KMS-11 (cell line): ENCODE measurements around the gene FASTKD3.
A peak's percentile ranks its signal among the peaks of the same experiment; 100 is the strongest.

Experiments used
- H2AFZ ChIP-seq: fragments of 200-600 bp; sonication (generic); 2 replicates; pipeline ENCODE4 v1.6.1; 2016; ENCODE audit warnings: antibody characterized with exemption, mixed run types, low read depth
- H3K27ac ChIP-seq: fragments of 200-600 bp; sonication (generic); 2 replicates; pipeline ENCODE4 v1.6.1; 2016; ENCODE audit warnings: mild to moderate bottlenecking, mixed run types
- H3K27me3 ChIP-seq: fragments of 200-600 bp; sonication (generic); 2 replicates; pipeline ENCODE4 v1.6.1; 2017; ENCODE audit warnings: mild to moderate bottlenecking, low read depth, mixed run types, moderate library complexity; ENCODE audit not compliant: insufficient read depth
- H3K36me3 ChIP-seq: fragments of 200-600 bp; sonication (generic); 2 replicates; pipeline ENCODE4 v1.6.1; 2017; ENCODE audit warnings: mild to moderate bottlenecking, mixed run types; ENCODE audit not compliant: insufficient read depth
- H3K4me1 ChIP-seq: fragments of 200-600 bp; sonication (generic); 2 replicates; pipeline ENCODE4 v1.6.1; 2016; ENCODE audit warnings: mild to moderate bottlenecking, low read depth, mixed run types; ENCODE audit not compliant: poor library complexity, severe bottlenecking
- H3K4me2 ChIP-seq: fragments of 200-600 bp; sonication (generic); 2 replicates; pipeline ENCODE4 v1.7.0; 2016; ENCODE audit warnings: mild to moderate bottlenecking, mixed run types
- H3K4me3 ChIP-seq: fragments of 200-600 bp; sonication (generic); IDR thresholded peaks from 2 replicates; pipeline ENCODE4 v1.6.1; 2017; ENCODE audit warnings: low read depth, low read length, mixed read lengths; ENCODE audit not compliant: insufficient read depth
- H3K79me2 ChIP-seq: fragments of 200-600 bp; sonication (generic); 2 replicates; pipeline ENCODE4 v1.6.1; 2016; ENCODE audit warnings: low read depth, mixed run types; ENCODE audit not compliant: insufficient read depth
- H3K9ac ChIP-seq: fragments of 200-600 bp; sonication (generic); 2 replicates; pipeline ENCODE4 v1.6.1; 2016; ENCODE audit warnings: mild to moderate bottlenecking, mixed run types
- H4K20me1 ChIP-seq: fragments of 200-600 bp; sonication (generic); 2 replicates; pipeline ENCODE4 v1.6.1; 2016; ENCODE audit warnings: mild to moderate bottlenecking, mixed run types; ENCODE audit not compliant: insufficient read depth
- TF ChIP-seq, protein P1 (sequence below): fragments of 200-600 bp; sonication (generic); conservative IDR thresholded peaks from 2 replicates; pipeline ENCODE4 v1.6.1; 2017; ENCODE audit warnings: low read depth, mild to moderate bottlenecking, antibody characterized with exemption, low read length, moderate library complexity, mixed read lengths

The FASTKD3 gene

DNA sequence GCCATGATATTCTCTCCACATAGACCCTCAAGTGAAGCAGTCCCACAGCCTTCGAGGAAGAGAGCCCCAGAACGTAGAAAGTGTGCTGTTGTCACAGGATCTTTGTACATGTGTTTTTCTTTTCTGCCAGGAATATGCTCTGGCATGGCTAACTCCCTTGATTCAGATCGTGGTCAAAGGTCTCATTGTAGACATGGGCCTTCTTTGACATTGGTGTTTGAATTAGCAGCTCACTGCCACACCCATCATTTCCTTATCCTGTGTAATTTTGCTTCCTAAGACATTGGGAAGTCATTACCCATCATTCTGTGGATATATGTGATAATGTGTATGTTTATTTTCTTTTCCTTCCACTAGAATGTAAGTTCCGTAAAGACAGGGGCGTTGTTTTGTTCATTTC lies 25.6 kb upstream of the FASTKD3 start:
- Histone ChIP-seq H2AFZ (no peak overlapping the region), H3K4me3 (no peak overlapping the region), H3K36me3 (peaks cover 50% of the 10 kb centered on the region; the same call in 1 of the 2 replicates), H3K4me1 (peaks cover 43% of the 10 kb centered on the region), H3K79me2 (peaks cover 13% of the 10 kb centered on the region; the same call in 1 of the 2 replicates), H3K9ac (no peak overlapping the region), H3K4me2 (peak overlapping the region; percentile 35), H3K27ac (peak overlapping the region; percentile 10; the same call in 1 of the 2 replicates), H4K20me1 (peaks cover 14% of the 10 kb centered on the region; the same call in 1 of the 2 replicates), H3K27me3 (no peaks in the 10 kb centered on the region)
- TF ChIP-seq, protein P1, sequence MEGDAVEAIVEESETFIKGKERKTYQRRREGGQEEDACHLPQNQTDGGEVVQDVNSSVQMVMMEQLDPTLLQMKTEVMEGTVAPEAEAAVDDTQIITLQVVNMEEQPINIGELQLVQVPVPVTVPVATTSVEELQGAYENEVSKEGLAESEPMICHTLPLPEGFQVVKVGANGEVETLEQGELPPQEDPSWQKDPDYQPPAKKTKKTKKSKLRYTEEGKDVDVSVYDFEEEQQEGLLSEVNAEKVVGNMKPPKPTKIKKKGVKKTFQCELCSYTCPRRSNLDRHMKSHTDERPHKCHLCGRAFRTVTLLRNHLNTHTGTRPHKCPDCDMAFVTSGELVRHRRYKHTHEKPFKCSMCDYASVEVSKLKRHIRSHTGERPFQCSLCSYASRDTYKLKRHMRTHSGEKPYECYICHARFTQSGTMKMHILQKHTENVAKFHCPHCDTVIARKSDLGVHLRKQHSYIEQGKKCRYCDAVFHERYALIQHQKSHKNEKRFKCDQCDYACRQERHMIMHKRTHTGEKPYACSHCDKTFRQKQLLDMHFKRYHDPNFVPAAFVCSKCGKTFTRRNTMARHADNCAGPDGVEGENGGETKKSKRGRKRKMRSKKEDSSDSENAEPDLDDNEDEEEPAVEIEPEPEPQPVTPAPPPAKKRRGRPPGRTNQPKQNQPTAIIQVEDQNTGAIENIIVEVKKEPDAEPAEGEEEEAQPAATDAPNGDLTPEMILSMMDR: no peak

DNA sequence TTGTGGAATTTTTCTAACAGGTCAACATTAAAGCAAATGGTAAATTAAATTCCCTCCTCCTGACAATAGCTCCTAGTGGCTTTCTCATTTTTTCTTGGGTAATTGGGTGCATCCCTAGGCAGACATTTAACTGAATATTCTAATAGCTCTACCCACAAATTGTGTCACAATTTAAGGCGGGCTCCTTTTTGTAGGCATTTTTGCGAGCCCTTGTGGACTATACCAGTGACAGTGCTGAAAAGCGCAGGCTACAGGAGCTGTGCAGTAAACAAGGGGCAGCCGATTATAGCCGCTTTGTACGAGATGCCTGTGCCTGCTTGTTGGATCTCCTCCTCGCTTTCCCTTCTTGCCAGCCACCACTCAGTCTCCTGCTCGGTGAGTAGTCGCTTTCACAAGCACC lies 20.1 kb upstream of the FASTKD3 start:
- Histone ChIP-seq H3K27ac (no peak overlapping the region), H3K4me2 (no peak overlapping the region), H3K36me3 (peaks cover 35% of the 10 kb centered on the region), H3K9ac (no peak overlapping the region), H3K4me3 (no peak overlapping the region), H2AFZ (no peak overlapping the region), H3K79me2 (peaks cover 49% of the 10 kb centered on the region), H3K27me3 (no peaks in the 10 kb centered on the region), H3K4me1 (peaks cover 40% of the 10 kb centered on the region), H4K20me1 (peaks cover 24% of the 10 kb centered on the region)
- TF ChIP-seq, protein P1: no peak

DNA sequence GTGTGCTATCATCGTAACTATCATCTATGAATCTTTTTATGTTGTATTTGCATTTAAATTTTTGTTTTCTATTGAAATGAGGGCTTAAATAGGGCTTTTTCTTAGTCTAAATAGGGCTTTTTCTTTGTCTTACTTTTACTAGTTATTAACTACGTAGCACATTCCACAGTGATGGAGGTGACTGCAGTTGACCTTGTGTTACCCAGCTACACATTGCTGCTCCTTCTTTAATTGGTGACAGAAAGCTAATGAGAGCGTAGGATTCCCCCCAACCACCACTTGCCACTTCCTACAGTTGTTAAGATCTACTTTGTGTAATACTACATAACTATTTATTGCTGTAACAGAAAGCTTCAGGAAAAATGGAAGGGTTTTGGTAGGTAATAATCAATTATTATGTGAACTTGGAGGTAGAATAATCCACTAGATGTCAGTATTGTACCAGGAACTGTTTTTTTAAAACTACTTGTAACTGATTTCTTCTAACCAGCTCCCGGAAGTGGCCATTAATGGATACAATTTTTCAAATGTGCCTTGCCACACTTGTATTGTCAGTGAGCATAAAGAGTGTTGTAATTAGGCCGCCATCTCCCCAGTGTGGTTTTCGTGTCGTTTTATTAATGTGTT lies 18.1 kb upstream of the FASTKD3 start:
- Histone ChIP-seq H2AFZ (no peak overlapping the region), H4K20me1 (peaks cover 27% of the 10 kb centered on the region), H3K79me2 (peaks cover 68% of the 10 kb centered on the region), H3K9ac (no peak overlapping the region), H3K27ac (no peak overlapping the region), H3K36me3 (peaks cover 32% of the 10 kb centered on the region), H3K4me1 (peaks cover 32% of the 10 kb centered on the region), H3K27me3 (no peaks in the 10 kb centered on the region), H3K4me3 (no peak overlapping the region), H3K4me2 (no peak overlapping the region)
- TF ChIP-seq, protein P1: peak; percentile 71

DNA sequence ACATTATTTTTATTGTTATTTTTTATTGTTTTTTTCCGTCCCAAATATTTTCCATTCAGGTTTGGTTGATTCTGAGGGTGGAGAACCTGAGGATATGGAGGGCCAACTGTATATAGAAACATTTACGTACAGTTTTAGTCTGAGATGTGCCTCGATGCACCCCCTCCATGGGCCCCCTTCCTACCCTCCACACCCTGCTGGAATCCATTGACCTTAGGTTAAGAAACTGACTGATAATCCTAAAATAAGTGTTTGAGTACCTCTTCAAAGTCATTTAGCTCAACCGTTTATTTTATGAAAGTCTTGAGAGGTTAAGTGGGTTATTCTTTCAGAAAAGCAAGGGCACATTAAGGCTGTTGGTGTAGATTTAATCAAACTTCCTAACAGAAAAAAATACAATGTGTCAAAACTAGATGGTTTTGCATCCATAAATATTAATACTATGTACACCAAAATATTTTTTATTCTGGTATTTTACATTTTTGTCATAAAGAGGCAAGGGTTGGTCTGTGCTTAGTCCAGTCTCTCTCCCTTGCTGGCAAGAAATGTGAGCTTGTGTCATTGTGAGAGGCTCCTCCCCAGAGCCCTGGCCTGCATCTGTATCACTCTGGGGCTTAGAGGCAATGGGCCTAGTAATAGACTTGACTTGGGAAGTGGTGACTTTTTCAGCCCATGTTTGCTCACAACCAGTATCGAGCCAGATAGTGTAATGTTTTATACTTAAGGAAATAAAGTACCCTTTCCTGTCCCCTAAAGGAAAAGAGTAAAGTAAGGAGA lies 15.8 kb upstream of the FASTKD3 start:
- TF ChIP-seq, protein P1: no peak
- H3K9ac ChIP-seq: no peak overlapping the region
- H3K36me3 ChIP-seq: peaks cover 32% of the 10 kb centered on the region

More for the DNA sequence above, 15.8 kb upstream of the FASTKD3 start:
- Histone ChIP-seq H3K4me2 (no peak overlapping the region), H3K4me3 (no peak overlapping the region), H3K27me3 (no peaks in the 10 kb centered on the region), H3K79me2 (peaks cover 88% of the 10 kb centered on the region), H3K27ac (0 out of 2 replicates have a peak overlapping the region, but pooled peaks have one; percentile 10), H4K20me1 (peaks cover 50% of the 10 kb centered on the region), H2AFZ (no peak overlapping the region), H3K4me1 (peaks cover 46% of the 10 kb centered on the region)
